Measurements from ENCODE around the gene DPF3.

GRCh38 chr14:72884386-72884785, 9.5 kb downstream of the DPF3 start:
- no peak for TF ChIP-seq CTCF (IDR thresholded peaks at IDR 0.05)
- no peak for TF ChIP-seq POLR2A (IDR thresholded peaks at IDR 0.05)
- no peak for TF ChIP-seq POLR2AphosphoS5 (IDR thresholded peaks at IDR 0.05)

Data from prostate gland (tissue), 2 donors.